GM19043 (cell line): Measurements from ENCODE around the gene TEX51.

Experiments used
- ATAC-seq: cut with Tn5 transposase; IDR thresholded peaks from one replicate; pipeline ENCODE4 v1.9.1; 2021; ENCODE audit warnings: low read depth; ENCODE audit not compliant: unreplicated experiment

TEX51 gene

DNA sequence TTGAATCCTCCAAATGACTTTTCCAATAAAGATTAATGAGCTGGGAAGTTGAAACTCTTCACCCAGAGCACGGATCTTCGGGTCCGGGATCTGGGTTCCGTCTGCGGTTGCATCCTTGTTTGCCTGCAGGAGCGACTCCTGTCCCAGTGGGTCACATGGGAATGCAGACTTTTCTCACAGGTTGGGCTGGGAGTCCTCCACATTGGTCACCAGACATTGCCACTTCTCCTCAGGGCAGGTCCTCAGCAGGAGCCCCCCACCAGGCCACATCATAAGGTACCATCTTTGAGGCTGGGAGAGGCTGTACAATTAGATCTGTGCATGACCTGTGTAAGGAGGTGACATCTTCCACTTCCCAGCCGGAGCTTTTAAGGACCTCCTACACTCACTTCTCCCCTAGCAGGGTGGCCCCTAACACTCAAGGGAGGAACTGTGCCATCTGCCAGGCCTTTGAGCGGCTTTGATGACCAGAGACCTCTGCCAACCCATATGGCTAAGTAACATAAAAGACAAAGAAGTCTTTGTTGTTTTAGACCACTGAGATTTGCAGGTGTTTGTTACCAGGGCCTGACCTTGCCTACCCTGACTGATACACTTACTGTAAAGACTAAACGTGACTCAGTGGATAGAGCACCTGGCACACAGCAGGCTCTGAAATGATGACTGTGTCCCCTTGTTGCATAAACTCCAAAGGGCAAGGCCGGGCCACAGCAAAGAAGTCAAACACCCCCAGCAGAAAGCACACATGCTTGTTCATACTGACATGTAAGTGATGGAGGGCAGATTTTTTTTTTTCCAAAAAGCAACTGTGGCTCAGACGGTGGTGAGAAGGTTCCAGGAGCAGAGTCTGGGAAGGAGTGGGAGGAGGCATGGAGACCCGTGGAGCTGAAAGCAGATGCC lies 7.9 kb upstream of the TEX51 start:
- ATAC-seq, result no peak

GRCh38 chr2:126891681-126892500 lies 6.8 kb upstream of the TEX51 start:
- ATAC-seq, result no peak

DNA sequence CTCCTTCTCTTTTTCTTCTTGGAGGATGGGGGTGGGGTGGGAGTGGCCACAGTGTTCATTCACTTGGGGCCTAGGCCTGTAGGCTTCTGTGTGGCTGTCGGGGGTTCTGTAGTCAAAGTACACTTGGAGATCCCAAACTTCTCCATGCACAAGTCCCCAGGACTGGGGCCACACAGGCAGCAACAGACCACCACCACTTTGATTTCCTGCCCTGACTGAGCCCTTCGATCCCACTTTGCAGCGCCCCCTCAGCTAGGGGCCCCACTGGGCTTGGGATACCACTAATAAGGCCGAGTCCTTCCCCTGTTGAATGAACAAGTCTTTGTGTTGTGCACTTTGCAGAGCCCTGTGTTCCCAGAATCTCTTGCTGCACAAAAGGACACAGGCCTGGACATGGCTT lies 5.5 kb upstream of the TEX51 start:
- no peak for ATAC-seq

- ATAC-seq, result no peak
These were observed 5.1 kb upstream of the TEX51 start for GRCh38 chr2:126893606-126894005.

- ATAC-seq, result no peak
These were observed 4.6 kb upstream of the TEX51 start for GRCh38 chr2:126894082-126894481.

- ATAC-seq, result no peak
These were observed 4.0 kb upstream of the TEX51 start for GRCh38 chr2:126894585-126895182.

DNA sequence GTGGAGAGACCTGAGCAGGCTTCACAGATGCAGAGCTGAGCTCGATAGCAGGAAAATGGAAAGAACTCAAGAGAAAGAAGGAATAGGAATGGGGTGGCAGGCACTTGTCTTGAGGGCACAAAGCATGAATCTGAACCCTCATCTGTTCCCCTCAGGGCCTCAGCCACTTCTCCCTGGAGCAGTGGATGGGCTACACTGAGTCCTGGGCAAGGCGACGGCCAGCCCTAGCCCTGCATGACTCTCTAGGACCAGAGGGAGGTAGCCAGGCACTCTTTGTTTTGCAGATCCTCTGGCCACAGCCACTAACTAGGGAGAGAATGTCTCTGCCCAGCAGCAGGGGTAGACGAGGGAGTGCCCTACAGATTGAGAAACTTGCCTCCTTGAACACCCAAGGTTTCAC lies 3.4 kb upstream of the TEX51 start:
- ATAC-seq, result no peak

- no peak for ATAC-seq
These were observed 2.2 kb upstream of the TEX51 start for GRCh38 chr2:126896471-126896870.

DNA sequence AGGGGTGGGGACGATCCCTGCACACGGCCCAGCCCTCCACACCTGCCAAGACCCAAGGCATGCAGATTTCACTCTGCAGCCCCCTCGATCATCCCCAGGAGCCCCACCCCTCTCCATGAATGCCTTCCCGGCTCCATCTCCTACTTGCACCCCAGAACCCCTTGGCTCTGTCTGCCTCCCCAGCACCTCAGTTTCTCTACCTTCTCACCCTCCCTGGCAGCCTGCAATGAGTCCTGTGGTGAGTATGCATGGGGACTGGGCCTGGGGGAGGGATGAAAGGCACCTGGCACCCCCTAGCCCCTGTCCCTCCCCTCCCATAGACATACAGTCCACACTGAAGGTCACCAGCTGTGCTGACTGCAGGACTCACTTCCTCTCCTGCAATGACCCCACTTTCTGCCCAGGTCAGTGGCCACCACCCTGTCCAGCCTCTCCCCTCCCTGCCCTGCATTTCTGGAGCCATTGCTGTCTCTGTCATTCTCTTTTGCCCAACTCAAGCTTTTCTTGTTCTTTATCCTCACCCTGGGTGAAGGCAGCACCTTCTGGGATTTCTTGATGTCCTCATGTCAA lies 1.0 kb downstream of the TEX51 start:
- no peak for ATAC-seq

DNA sequence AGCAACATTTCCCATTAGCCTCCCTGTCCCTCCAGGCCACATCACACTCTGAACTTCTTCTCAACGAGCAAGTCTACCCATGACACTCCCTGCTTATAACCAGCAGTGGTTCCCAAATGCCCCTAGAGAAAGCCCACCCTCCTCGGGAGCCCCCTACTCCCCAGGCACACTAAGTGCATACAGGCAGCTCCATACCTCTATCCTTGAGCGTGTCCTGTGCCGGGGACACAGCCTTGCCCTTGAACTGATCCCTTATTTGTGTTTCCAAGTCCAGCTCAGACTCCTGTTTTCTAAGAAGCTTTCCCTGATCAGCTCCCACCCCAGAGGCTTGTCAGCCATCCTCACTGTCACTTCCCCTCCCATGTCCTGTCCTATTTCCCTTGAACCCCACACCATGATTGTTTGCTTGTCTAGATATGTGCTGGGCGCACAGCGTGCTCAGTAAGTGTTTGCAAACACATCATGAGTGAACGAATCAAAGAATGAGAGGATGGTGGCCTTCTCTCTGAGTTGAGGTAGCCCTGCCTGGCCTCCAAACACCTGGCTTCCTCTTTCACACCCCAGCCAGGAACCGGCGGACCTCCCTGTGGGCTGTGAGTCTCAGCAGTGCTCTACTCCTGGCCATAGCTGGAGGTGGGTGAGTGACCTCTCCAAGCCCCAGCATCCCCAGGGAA lies 2.1 kb downstream of the TEX51 start:
- ATAC-seq, result no peak

GRCh38 chr2:126901459-126901858 lies 2.8 kb downstream of the TEX51 start:
- no peak for ATAC-seq

DNA sequence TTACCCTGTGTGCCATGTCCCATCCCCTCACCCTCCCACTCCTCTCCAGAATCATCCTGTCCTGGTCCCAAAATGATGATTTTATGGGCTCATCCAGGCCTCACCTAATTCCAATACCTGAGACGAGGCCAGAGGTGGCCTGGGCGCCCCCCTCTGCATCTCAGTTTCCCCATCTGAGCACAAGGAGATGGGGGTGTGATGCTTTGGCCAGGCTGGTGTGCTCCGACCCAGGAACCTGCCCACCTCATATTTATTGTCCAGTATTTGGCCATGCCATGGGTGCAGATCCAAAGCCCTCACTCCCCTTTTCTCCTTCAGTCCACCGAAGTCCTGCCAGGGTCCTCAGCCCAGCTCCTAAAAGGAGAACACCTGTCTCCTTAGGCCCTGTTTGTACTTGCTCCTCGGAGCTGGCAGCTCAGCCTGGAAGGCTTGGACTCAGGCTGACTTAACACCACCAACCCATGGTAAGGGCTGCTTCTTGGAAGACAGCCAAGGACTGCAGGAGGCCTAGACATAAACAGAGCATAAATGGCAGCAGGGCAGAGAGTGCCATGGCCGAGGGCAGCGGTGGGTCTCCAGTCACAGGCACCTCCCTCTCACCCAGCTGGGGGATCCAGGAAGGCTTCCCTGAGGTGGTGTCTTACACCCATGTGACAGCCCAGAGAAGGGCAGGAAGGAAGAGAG lies 3.6 kb downstream of the TEX51 start:
- no peak for ATAC-seq

DNA sequence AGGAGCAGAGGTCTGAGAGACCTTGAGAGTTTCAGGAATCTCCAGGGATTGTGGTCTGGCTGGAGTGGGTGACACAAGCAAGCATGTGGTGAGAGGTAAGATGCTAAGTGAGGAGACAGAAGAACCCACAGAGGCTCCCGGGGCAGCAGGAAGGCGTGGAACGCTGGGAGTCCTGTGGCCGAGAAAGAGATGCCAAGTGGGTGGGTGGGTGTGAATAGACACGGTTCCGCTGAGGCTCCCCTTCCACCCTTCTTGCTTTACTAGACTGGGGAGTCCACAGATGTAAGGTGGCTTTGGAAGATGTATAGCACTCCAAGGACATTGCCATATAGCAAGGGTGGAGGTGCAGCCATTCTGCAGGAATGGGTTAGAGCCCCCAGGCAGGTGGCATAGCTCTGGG lies 4.2 kb downstream of the TEX51 start:
- ATAC-seq, result no peak

DNA sequence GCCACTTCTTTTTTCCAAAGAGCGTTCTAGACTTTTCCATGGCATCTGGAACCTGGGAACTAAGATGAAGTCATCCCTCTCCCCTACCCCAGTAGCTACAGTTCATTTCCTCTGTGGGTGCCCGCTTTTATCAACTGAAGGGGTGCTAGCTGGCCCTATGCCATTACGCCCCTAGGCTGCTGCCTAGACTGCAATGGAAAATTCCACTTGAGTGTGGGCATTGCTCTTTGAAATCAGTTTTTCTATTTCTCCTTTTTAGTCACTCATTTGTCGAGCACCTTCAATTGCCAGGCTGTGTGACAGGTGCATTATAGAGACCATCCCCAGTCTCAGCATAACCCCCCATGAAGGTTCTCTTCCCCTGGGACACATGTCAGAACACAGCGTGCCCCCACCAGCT lies 7.3 kb downstream of the TEX51 start:
- no peak for ATAC-seq

- no peak for ATAC-seq
These were observed 8.1 kb downstream of the TEX51 start for GRCh38 chr2:126906781-126907180.

GRCh38 chr2:126907671-126908070 lies 9.0 kb downstream of the TEX51 start:
- ATAC-seq, result no peak

- no peak for ATAC-seq
These were observed 10.1 kb downstream of the TEX51 start for GRCh38 chr2:126908721-126909177.

DNA sequence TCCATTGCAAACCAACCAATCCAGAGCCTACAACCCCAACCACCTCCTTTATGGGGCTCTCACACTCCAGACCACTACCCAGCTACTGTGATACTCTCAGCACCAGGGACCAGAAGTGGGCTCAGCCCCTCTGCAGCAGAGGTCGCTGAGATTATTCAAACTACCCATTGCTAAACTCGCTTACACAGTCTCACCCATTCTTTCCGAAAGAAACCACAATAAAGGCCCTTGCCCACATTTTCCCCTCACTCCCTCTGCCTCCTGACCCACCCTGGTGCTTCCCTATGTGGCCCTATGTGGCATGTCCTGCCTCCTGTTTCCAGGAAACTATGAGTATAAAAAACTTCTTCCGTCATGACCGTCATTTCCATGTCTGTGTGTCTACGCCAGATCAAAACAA lies 10.7 kb downstream of the TEX51 start:
- ATAC-seq, result no peak

DNA sequence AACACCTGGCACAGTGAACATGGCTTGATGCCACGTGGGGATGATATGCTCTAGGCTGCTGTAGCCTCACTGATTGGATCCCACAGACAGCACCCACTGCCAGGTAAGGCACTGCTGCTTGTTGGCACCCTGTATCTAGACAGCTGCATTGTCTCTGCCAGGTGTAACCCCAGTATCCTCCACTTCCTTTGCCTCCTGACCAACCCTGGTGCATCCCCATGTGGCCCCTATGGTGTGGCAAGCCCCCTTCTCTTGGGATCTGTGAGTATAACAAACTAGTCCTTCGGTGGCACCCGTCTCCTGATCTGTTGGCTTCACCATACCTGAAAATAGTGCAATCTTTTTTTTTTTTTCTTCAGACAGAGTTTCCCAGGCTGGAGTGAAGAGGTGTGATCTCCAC lies 11.1 kb downstream of the TEX51 start:
- ATAC-seq, result no peak

- ATAC-seq, result no peak
These were observed 11.9 kb downstream of the TEX51 start for GRCh38 chr2:126910637-126911036.
